Measurements from ENCODE around the gene PTPRT.

DNA sequence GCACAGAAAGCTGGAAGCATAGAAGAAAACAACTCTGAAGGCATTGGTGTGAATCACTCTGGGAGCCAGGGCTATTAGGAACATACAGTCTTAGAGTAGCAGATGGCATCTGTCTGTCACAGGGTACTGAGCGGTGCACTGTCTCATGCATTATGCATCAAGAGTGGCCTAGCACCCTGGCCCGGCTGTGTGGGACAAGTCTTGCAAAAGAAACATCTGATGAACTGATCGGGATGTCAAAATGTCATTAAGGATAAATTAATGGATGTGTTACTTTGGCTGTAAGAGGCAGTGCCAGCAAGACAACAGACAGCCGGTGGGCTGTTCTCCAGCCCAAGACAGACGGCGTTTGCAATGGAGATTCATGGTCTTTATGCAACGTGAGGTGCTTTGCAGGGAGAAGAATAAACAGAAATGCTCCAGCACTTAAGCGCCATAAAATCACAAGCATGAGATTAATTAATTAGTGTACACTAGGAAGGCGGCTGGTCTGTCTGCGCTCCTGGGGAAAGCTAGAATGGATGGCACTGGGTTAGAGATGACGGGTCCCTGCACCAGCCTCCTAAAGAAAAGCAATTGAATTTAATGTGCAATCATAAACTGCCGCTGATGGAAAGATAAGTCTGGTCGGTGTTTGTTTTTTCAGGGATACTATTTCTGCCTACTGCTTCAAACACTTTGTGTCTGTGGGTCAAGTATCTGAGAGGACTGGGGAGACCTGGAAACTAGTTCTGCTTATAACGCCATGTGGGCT lies 970.9 kb downstream of the PTPRT start:
- TF ChIP-seq, protein P1, sequence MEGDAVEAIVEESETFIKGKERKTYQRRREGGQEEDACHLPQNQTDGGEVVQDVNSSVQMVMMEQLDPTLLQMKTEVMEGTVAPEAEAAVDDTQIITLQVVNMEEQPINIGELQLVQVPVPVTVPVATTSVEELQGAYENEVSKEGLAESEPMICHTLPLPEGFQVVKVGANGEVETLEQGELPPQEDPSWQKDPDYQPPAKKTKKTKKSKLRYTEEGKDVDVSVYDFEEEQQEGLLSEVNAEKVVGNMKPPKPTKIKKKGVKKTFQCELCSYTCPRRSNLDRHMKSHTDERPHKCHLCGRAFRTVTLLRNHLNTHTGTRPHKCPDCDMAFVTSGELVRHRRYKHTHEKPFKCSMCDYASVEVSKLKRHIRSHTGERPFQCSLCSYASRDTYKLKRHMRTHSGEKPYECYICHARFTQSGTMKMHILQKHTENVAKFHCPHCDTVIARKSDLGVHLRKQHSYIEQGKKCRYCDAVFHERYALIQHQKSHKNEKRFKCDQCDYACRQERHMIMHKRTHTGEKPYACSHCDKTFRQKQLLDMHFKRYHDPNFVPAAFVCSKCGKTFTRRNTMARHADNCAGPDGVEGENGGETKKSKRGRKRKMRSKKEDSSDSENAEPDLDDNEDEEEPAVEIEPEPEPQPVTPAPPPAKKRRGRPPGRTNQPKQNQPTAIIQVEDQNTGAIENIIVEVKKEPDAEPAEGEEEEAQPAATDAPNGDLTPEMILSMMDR (IDR thresholded peaks at IDR 0.05), result no peak
- TF ChIP-seq ZFX (IDR thresholded peaks at IDR 0.05; ENCODE audit: borderline replicate concordance), result no peak

Measured in 22Rv1 (cell line).